ENCODE data around the gene CD99L2. TPM values are rescaled to one million over a fixed set of nuclear protein-coding genes. Genes with fewer than 3 reads are reported as not detected.

CD99L2 gene
- polyA plus RNA-seq, 1 donor from 2014 or later = 61.0 TPM

DNA sequence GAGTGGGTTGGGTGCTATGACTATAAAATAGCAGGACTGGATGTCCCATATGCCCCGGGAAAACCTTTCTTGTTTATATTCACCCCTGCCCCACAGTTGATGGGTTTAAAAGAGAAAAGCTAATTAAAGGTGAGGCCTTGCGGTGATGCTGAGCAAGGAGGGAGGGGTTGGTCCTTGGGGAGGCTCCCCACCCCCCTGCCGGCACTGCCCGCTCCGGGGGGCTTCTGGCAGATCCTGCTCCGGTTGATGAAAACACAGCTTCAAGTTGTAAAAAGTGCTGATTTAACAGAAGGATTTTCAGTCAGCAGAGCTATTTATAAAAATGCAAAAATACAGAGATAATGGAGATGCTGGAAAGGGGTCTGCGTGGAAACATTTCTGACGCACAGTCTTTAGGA, 136.7 kb downstream of the CD99L2 start:
- no peaks in the 10 kb centered on the region for H3K9me3 ChIP-seq (ENCODE audit: low read length)
- H3K9me2 ChIP-seq (ENCODE audit: insufficient read depth, low read length) = no peaks in the 10 kb centered on the region
- no peak overlapping the region for H3K4me2 ChIP-seq (ENCODE audit: low read length)
- H3F3A ChIP-seq (ENCODE audit: insufficient read depth, low read length, poor library complexity, severe bottlenecking) = no peaks in the 10 kb centered on the region
- H4K20me1 ChIP-seq (ENCODE audit: insufficient read depth) = no peaks in the 10 kb centered on the region
- TF ChIP-seq TAF1 (IDR thresholded peaks at IDR 0.05; ENCODE audit: low read depth) = no peak
- no peak for TF ChIP-seq SMC3 (conservative IDR thresholded peaks at IDR 0.05; ENCODE audit: poor library complexity)
- TF ChIP-seq POLR2AphosphoS5 (IDR thresholded peaks at IDR 0.05) = no peak
- TF ChIP-seq MXI1 (conservative IDR thresholded peaks at IDR 0.05; ENCODE audit: poor library complexity, severe bottlenecking) = no peak
- TF ChIP-seq, protein P1, sequence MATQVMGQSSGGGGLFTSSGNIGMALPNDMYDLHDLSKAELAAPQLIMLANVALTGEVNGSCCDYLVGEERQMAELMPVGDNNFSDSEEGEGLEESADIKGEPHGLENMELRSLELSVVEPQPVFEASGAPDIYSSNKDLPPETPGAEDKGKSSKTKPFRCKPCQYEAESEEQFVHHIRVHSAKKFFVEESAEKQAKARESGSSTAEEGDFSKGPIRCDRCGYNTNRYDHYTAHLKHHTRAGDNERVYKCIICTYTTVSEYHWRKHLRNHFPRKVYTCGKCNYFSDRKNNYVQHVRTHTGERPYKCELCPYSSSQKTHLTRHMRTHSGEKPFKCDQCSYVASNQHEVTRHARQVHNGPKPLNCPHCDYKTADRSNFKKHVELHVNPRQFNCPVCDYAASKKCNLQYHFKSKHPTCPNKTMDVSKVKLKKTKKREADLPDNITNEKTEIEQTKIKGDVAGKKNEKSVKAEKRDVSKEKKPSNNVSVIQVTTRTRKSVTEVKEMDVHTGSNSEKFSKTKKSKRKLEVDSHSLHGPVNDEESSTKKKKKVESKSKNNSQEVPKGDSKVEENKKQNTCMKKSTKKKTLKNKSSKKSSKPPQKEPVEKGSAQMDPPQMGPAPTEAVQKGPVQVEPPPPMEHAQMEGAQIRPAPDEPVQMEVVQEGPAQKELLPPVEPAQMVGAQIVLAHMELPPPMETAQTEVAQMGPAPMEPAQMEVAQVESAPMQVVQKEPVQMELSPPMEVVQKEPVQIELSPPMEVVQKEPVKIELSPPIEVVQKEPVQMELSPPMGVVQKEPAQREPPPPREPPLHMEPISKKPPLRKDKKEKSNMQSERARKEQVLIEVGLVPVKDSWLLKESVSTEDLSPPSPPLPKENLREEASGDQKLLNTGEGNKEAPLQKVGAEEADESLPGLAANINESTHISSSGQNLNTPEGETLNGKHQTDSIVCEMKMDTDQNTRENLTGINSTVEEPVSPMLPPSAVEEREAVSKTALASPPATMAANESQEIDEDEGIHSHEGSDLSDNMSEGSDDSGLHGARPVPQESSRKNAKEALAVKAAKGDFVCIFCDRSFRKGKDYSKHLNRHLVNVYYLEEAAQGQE (IDR thresholded peaks at IDR 0.05; ENCODE audit: borderline replicate concordance) = no peak
- no peak for TF ChIP-seq RAD21 (conservative IDR thresholded peaks at IDR 0.05)
- no peak for TF ChIP-seq CTCF (IDR thresholded peaks at IDR 0.05; ENCODE audit: poor library complexity, severe bottlenecking)
- no peak for TF ChIP-seq EZH2 (IDR thresholded peaks at IDR 0.05; ENCODE audit: borderline replicate concordance, insufficient read depth, low read length, poor library complexity, severe bottlenecking)
- TF ChIP-seq EP300 (conservative IDR thresholded peaks at IDR 0.05; ENCODE audit: poor library complexity, severe bottlenecking) = no peak
- H3K4me3 ChIP-seq (ENCODE audit: low read length) = no peak overlapping the region
- H3K79me2 ChIP-seq (replicated peaks; ENCODE audit: insufficient read depth, low read length) = no peaks in the 10 kb centered on the region
- no peaks in the 10 kb centered on the region for H3K36me3 ChIP-seq (ENCODE audit: insufficient read depth, low read length)
- no peak overlapping the region for H3K9ac ChIP-seq (ENCODE audit: low read length)
- no peak overlapping the region for H2AFZ ChIP-seq (ENCODE audit: low read depth, low read length)
- no peaks in the 10 kb centered on the region for H3K27me3 ChIP-seq (ENCODE audit: insufficient read depth, low read depth, low read length)
- no peak overlapping the region for H3K27ac ChIP-seq (ENCODE audit: low read length)

DNA sequence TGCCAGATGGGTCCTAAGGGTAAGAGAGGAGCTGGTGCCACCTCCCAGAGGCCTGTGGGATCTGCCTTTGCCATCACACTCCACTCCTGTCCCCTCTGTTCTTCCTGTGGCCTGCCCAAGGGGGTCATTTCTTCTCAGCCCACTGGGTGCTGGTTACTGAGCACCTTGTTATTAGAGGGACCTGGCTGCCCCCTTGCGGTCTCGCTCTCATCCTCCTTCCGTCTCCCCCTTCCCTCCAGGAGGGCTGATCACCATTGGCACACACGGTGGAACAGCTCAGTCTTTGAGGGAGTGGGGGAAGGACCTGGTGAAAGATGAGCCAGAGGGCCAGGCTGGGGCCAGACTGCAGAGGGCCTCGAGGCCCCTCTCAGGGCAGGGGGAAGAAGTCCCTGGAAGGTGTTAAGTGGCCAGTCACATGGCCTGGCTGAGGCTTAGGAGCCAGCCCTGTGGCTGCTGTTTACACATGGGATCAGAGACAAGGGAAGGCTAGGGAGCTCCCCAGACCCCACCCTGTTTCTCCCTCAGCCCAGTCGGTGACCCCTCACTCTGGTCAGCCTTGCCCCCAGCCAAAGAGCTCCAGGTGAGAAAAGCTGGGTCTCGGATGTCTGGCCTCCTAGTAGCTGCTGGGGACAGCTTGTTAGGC, 137.2 kb downstream of the CD99L2 start:
- Histone ChIP-seq H3K9me2 (ENCODE audit: insufficient read depth, low read length) (no peaks in the 10 kb centered on the region), H4K20me1 (ENCODE audit: insufficient read depth) (no peaks in the 10 kb centered on the region), H3K27me3 (ENCODE audit: insufficient read depth, low read depth, low read length) (no peaks in the 10 kb centered on the region), H3K4me2 (ENCODE audit: low read length) (no peak overlapping the region), H3K79me2 (replicated peaks; ENCODE audit: insufficient read depth, low read length) (no peaks in the 10 kb centered on the region), H3K9ac (ENCODE audit: low read length) (no peak overlapping the region), H3F3A (ENCODE audit: insufficient read depth, low read length, poor library complexity, severe bottlenecking) (no peaks in the 10 kb centered on the region), H3K4me3 (ENCODE audit: low read length) (no peak overlapping the region), H3K27ac (ENCODE audit: low read length) (no peak overlapping the region), H3K9me3 (ENCODE audit: low read length) (no peaks in the 10 kb centered on the region), H3K36me3 (ENCODE audit: insufficient read depth, low read length) (no peaks in the 10 kb centered on the region), H2AFZ (ENCODE audit: low read depth, low read length) (no peak overlapping the region)
- TF ChIP-seq SMC3 (conservative IDR thresholded peaks at IDR 0.05; ENCODE audit: poor library complexity) (no peak), CTCF (IDR thresholded peaks at IDR 0.05; ENCODE audit: poor library complexity, severe bottlenecking) (no peak), EP300 (conservative IDR thresholded peaks at IDR 0.05; ENCODE audit: poor library complexity, severe bottlenecking) (no peak), TAF1 (IDR thresholded peaks at IDR 0.05; ENCODE audit: low read depth) (no peak), RAD21 (conservative IDR thresholded peaks at IDR 0.05) (no peak), EZH2 (IDR thresholded peaks at IDR 0.05; ENCODE audit: borderline replicate concordance, insufficient read depth, low read length, poor library complexity, severe bottlenecking) (no peak), MXI1 (conservative IDR thresholded peaks at IDR 0.05; ENCODE audit: poor library complexity, severe bottlenecking) (no peak), POLR2AphosphoS5 (IDR thresholded peaks at IDR 0.05) (no peak)
- TF ChIP-seq, protein P1 (IDR thresholded peaks at IDR 0.05; ENCODE audit: borderline replicate concordance) = no peak
